ENCODE data around the gene RASA3.
"Not testable (repeated sequence)": the region's sequence is repeated elsewhere in the genome, so short reads cannot be mapped to it uniquely, and the experiment has no call there.

Gene RASA3

DNA sequence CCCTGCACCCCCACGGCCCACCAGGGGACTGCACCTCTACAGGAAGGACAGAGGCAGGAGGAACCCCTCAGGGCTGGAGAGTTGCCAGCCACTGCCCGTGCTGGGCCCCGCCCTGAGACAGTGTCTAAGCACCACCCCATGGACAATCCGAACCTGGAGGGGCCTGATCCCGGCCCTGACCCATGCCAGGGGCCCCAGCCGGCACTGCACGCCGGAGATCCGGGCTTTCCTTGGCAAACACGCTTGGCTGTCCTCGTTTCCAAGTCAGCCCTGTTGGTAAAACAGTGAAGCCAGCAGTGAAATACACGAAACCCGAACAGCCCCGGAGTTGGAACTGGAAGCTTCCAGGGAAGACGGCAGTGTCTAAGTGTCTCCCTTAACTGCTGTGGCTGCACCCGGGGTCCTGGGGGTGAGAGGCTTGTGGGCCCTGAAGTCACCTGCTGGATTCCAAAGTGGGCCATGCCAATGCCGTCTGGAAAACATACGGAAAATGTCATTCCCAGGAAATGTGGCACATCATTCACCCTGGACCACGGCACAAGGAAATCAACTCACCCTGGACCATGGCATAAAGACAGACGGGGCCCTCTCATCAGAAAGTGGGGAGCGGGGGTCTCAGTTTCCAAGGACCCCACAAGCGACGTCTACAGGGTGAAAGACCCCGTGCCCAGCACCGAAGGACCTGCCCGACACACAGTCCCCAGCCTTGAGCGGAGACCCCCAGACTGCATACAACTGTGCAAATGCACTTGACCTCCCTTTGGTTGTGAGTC, 30.9 kb downstream of the RASA3 start:
- Histone ChIP-seq H3K9ac (ENCODE audit: low read length) (no peak overlapping the region), H4K20me1 (ENCODE audit: insufficient read depth, low read length) (no peaks in the 10 kb centered on the region), H3K27me3 (ENCODE audit: low read depth, low read length) (no peaks in the 10 kb centered on the region), H3K4me3 (ENCODE audit: low read length) (no peak overlapping the region), H3K9me3 (ENCODE audit: insufficient read depth, low read length) (no peaks in the 10 kb centered on the region), H3K36me3 (replicated peaks; ENCODE audit: low read depth, low read length) (no peaks in the 10 kb centered on the region), H3K4me1 (ENCODE audit: low read length) (no peaks in the 10 kb centered on the region), H3K27ac (ENCODE audit: low read length) (no peak overlapping the region), H2AFZ (ENCODE audit: low read depth, low read length) (no peak overlapping the region), H3K79me2 (ENCODE audit: low read length) (no peaks in the 10 kb centered on the region), H3K4me2 (ENCODE audit: low read length) (no peak overlapping the region)
- no peak for TF ChIP-seq EZH2phosphoT487 (IDR thresholded peaks at IDR 0.05; ENCODE audit: low read depth)
- TF ChIP-seq, protein P1, sequence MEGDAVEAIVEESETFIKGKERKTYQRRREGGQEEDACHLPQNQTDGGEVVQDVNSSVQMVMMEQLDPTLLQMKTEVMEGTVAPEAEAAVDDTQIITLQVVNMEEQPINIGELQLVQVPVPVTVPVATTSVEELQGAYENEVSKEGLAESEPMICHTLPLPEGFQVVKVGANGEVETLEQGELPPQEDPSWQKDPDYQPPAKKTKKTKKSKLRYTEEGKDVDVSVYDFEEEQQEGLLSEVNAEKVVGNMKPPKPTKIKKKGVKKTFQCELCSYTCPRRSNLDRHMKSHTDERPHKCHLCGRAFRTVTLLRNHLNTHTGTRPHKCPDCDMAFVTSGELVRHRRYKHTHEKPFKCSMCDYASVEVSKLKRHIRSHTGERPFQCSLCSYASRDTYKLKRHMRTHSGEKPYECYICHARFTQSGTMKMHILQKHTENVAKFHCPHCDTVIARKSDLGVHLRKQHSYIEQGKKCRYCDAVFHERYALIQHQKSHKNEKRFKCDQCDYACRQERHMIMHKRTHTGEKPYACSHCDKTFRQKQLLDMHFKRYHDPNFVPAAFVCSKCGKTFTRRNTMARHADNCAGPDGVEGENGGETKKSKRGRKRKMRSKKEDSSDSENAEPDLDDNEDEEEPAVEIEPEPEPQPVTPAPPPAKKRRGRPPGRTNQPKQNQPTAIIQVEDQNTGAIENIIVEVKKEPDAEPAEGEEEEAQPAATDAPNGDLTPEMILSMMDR (IDR thresholded peaks at IDR 0.05; ENCODE audit: low read depth, low read length): no peak

DNA sequence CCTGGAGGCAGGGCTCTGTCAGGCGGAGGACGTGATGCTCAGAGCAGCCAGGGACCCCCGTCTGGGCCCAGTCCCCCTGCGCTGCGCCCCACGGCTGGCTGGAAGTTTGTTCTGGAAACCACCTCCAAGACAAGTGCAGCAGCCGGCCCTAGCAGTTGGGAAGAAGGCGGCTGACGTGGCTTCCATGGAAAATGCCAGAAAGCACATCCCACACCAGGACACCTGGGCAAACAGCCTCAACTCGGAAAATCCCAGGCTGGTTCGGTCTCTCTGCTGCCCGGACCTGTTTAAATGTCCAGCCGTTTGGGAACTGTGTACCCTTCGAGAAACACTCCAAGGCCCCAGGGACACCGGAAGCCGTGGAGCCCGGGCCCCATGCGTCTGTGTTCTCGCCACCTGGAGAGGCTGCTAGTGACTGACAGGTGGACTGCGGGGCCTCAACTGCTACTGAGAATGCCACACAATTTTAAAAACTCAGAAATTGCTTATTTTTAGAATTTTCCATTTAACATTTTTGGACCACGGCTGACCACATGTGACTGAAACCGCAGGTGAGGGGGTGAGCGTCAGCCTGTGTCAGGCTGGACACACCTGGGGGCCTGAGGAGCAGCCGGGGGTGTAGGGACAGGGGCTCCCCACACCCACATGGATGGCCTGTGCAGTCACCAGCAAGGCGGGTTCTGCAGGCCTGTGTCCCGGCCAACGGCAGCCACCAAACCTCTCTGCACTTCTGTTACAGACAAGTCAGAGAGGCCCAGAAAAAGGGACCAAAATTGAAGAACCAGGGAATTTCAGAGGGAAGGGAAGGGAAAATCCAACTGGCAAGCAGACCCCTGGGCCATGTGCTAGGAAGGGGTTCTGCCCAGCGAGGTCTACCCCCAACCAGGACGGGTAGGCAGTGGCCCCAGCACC, 31.7 kb downstream of the RASA3 start:
- Histone ChIP-seq H3K27ac (ENCODE audit: low read length) (no peak overlapping the region), H3K79me2 (ENCODE audit: low read length) (no peaks in the 10 kb centered on the region), H3K4me3 (ENCODE audit: low read length) (no peak overlapping the region), H3K4me1 (ENCODE audit: low read length) (no peaks in the 10 kb centered on the region), H2AFZ (ENCODE audit: low read depth, low read length) (no peak overlapping the region), H3K9me3 (ENCODE audit: insufficient read depth, low read length) (no peaks in the 10 kb centered on the region), H3K36me3 (replicated peaks; ENCODE audit: low read depth, low read length) (no peaks in the 10 kb centered on the region), H3K9ac (ENCODE audit: low read length) (no peak overlapping the region), H3K27me3 (ENCODE audit: low read depth, low read length) (no peaks in the 10 kb centered on the region), H4K20me1 (ENCODE audit: insufficient read depth, low read length) (no peaks in the 10 kb centered on the region), H3K4me2 (ENCODE audit: low read length) (no peak overlapping the region)
- TF ChIP-seq, protein P1 (IDR thresholded peaks at IDR 0.05; ENCODE audit: low read depth, low read length): no peak
- TF ChIP-seq EZH2phosphoT487 (IDR thresholded peaks at IDR 0.05; ENCODE audit: low read depth): no peak

DNA sequence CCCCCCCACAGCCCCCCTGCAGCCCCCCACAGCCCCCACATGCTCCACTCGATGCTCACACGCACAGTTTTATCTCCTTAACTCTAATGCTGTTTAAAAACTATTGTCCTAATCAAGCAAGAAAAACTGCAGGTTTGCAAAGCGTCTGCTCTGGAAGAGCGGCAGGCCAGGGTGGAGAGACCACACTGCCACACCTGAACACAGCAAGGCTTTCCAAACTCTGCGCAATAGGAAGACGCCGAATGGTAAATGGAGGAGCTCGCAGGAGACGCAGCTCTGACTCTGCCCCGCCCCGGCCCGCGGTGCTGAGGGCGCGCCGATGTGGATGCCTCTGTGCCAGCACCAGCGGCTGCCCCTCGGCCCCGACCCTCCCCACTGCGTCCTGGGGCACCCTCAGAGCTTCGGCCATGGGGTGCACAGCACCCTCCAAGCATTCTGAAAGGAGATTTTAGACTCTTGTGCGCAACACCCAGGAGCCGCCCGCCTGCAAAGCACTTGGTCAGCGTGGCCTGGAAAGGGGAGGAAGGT, 32.4 kb downstream of the RASA3 start:
- Histone ChIP-seq H3K9me3 (ENCODE audit: insufficient read depth, low read length) (no peaks in the 10 kb centered on the region), H3K4me1 (ENCODE audit: low read length) (no peaks in the 10 kb centered on the region), H3K27ac (ENCODE audit: low read length) (no peak overlapping the region), H3K79me2 (ENCODE audit: low read length) (no peaks in the 10 kb centered on the region), H3K27me3 (ENCODE audit: low read depth, low read length) (no peaks in the 10 kb centered on the region), H3K4me3 (ENCODE audit: low read length) (no peak overlapping the region), H2AFZ (ENCODE audit: low read depth, low read length) (no peak overlapping the region), H4K20me1 (ENCODE audit: insufficient read depth, low read length) (no peaks in the 10 kb centered on the region), H3K9ac (ENCODE audit: low read length) (no peak overlapping the region), H3K4me2 (ENCODE audit: low read length) (no peak overlapping the region), H3K36me3 (replicated peaks; ENCODE audit: low read depth, low read length) (no peaks in the 10 kb centered on the region)
- no peak for TF ChIP-seq EZH2phosphoT487 (IDR thresholded peaks at IDR 0.05; ENCODE audit: low read depth)
- TF ChIP-seq, protein P1 (IDR thresholded peaks at IDR 0.05; ENCODE audit: low read depth, low read length): no peak

DNA sequence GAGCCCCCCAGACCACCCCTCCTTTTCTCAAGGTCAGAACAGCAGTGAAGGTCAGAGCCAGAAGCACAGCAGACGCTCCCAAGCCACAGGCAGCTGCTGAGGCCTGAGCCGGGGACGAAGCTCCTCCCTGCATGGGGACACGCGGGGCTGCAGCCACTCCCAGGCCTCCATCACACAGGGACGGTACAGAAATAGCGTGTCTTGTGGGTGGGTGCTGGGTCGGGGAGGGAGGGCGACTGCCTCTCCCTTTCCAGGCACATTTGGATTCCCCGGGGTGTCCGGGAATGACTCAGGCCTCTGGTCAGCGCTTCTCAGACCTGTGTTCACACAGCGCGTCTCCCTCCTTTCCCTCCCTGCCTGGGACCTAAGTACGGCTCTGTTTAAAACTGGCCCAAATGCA, 33.2 kb downstream of the RASA3 start:
- TF ChIP-seq, protein P1 (IDR thresholded peaks at IDR 0.05; ENCODE audit: low read depth, low read length): no peak
- TF ChIP-seq EZH2phosphoT487 (IDR thresholded peaks at IDR 0.05; ENCODE audit: low read depth): no peak
- Histone ChIP-seq H3K4me3 (ENCODE audit: low read length) (no peak overlapping the region), H4K20me1 (ENCODE audit: insufficient read depth, low read length) (no peaks in the 10 kb centered on the region), H3K36me3 (replicated peaks; ENCODE audit: low read depth, low read length) (no peaks in the 10 kb centered on the region), H3K79me2 (ENCODE audit: low read length) (no peaks in the 10 kb centered on the region), H3K27me3 (ENCODE audit: low read depth, low read length) (no peaks in the 10 kb centered on the region), H3K9me3 (ENCODE audit: insufficient read depth, low read length) (no peaks in the 10 kb centered on the region), H2AFZ (ENCODE audit: low read depth, low read length) (no peak overlapping the region), H3K4me2 (ENCODE audit: low read length) (no peak overlapping the region), H3K27ac (ENCODE audit: low read length) (no peak overlapping the region), H3K4me1 (ENCODE audit: low read length) (no peaks in the 10 kb centered on the region), H3K9ac (ENCODE audit: low read length) (no peak overlapping the region)

DNA sequence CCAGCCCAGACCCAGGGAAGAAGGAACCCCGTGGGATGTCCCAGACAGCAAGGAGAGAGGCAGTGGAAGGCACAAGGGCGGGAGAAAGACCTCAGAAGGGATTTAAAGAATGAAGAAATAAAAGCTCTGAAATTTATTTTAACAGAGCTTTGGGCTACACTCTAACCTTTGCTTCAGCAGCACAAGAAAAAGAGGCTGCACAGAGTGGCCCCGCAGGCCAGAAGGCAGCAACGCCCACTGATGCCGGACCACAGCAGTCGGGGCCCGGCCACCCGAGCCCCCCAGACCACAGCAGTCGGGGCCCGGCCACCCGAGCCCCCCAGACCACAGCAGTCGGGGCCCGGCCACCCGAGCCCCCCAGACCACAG, 33.8 kb downstream of the RASA3 start:
- not testable (repeated sequence) for H3K4me1 ChIP-seq (ENCODE audit: low read length); H3K4me2 ChIP-seq (ENCODE audit: low read length); H3K79me2 ChIP-seq (ENCODE audit: low read length); H3K27ac ChIP-seq (ENCODE audit: low read length); H3K36me3 ChIP-seq (replicated peaks; ENCODE audit: low read depth, low read length); H3K9ac ChIP-seq (ENCODE audit: low read length); H2AFZ ChIP-seq (ENCODE audit: low read depth, low read length); H3K27me3 ChIP-seq (ENCODE audit: low read depth, low read length); H3K9me3 ChIP-seq (ENCODE audit: insufficient read depth, low read length); H4K20me1 ChIP-seq (ENCODE audit: insufficient read depth, low read length); H3K4me3 ChIP-seq (ENCODE audit: low read length)

Measured in OCI-LY3 (cell line).